Uterus (tissue), 2 donors: ENCODE measurements around the gene PTPRN2.

ENCODE experiments used
- POLR2A ChIP-seq, 2 donors: fragments of 450-650 bp; IDR thresholded peaks; one replicate each; pipeline ENCODE4 v1.6.1; 2016; ENCODE audit warnings: antibody characterized with exemption in 2 of 2, mild to moderate bottlenecking in 1 of 2, moderate library complexity in 1 of 2
- TF ChIP-seq, protein P1 (sequence below), 4 experiments: fragments of 200-600 bp in 2 of 4; fragments of 450-650 bp in 2 of 4; sonication (generic) in 2 of 4; IDR thresholded peaks; one replicate each; pipeline ENCODE4 v1.5.1; 2016 to 2019; ENCODE audit warnings: antibody characterized with exemption in 4 of 4, mild to moderate bottlenecking in 2 of 4, moderate library complexity in 1 of 4

GRCh38 chr7:158027646-158028045 lies 560.0 kb downstream of the PTPRN2 start:
- TF ChIP-seq POLR2A (IDR thresholded peaks at IDR 0.05), result no peak
- TF ChIP-seq, protein P1, sequence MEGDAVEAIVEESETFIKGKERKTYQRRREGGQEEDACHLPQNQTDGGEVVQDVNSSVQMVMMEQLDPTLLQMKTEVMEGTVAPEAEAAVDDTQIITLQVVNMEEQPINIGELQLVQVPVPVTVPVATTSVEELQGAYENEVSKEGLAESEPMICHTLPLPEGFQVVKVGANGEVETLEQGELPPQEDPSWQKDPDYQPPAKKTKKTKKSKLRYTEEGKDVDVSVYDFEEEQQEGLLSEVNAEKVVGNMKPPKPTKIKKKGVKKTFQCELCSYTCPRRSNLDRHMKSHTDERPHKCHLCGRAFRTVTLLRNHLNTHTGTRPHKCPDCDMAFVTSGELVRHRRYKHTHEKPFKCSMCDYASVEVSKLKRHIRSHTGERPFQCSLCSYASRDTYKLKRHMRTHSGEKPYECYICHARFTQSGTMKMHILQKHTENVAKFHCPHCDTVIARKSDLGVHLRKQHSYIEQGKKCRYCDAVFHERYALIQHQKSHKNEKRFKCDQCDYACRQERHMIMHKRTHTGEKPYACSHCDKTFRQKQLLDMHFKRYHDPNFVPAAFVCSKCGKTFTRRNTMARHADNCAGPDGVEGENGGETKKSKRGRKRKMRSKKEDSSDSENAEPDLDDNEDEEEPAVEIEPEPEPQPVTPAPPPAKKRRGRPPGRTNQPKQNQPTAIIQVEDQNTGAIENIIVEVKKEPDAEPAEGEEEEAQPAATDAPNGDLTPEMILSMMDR (IDR thresholded peaks at IDR 0.05), result no peak
